Measurements from ENCODE around the gene ZNF837.

DNA sequence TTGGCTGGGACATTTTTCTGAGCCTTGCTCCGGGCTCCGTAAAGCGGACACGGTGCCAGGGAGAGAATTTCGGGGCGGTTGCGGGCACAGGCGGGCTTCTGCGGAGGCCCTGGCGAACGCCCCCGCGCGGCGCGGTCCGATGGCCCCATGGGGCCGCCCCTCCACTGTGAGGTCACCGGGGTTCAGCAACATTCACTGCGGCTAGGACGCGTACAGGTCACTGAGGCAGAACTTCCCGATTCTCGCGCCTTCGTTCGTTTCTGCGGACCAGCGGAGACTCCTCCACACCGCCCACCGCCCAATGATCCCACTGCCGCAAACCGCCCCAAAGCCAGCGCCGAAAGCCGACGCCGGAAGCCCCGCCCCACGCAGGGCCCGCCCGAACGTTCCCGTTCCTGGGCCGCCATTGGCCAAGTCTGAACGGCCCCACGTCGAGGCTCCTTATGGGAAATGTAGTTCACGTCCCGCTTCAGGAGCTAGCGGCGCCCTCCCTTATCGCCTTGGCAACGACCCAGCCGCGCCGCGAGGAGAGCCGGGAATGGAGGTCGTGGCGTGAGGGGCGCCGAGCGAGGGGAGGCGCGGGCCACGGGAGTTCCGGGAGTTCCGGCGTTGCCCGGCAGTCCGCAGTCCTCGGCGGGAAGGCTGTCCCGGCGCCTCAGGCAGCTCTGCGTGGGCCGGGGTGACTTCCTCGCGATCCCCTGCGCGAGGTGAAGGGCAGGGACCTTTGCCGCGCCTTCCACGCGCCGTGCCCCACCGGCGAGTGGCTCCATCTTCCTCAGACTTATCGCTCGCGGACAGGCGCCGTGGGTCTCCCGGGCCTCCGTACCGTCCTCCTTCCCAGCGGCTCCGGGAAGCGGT, 27.6 kb upstream of the ZNF837 start, which contains the start of gene ZNF584:
- TF ChIP-seq, protein P1, sequence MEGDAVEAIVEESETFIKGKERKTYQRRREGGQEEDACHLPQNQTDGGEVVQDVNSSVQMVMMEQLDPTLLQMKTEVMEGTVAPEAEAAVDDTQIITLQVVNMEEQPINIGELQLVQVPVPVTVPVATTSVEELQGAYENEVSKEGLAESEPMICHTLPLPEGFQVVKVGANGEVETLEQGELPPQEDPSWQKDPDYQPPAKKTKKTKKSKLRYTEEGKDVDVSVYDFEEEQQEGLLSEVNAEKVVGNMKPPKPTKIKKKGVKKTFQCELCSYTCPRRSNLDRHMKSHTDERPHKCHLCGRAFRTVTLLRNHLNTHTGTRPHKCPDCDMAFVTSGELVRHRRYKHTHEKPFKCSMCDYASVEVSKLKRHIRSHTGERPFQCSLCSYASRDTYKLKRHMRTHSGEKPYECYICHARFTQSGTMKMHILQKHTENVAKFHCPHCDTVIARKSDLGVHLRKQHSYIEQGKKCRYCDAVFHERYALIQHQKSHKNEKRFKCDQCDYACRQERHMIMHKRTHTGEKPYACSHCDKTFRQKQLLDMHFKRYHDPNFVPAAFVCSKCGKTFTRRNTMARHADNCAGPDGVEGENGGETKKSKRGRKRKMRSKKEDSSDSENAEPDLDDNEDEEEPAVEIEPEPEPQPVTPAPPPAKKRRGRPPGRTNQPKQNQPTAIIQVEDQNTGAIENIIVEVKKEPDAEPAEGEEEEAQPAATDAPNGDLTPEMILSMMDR (IDR thresholded peaks at IDR 0.05) = no peak
- TF ChIP-seq POLR2AphosphoS5 (IDR thresholded peaks at IDR 0.05; ENCODE audit: low read depth, low read length) = peak; percentile 86
- TF ChIP-seq, protein P2, sequence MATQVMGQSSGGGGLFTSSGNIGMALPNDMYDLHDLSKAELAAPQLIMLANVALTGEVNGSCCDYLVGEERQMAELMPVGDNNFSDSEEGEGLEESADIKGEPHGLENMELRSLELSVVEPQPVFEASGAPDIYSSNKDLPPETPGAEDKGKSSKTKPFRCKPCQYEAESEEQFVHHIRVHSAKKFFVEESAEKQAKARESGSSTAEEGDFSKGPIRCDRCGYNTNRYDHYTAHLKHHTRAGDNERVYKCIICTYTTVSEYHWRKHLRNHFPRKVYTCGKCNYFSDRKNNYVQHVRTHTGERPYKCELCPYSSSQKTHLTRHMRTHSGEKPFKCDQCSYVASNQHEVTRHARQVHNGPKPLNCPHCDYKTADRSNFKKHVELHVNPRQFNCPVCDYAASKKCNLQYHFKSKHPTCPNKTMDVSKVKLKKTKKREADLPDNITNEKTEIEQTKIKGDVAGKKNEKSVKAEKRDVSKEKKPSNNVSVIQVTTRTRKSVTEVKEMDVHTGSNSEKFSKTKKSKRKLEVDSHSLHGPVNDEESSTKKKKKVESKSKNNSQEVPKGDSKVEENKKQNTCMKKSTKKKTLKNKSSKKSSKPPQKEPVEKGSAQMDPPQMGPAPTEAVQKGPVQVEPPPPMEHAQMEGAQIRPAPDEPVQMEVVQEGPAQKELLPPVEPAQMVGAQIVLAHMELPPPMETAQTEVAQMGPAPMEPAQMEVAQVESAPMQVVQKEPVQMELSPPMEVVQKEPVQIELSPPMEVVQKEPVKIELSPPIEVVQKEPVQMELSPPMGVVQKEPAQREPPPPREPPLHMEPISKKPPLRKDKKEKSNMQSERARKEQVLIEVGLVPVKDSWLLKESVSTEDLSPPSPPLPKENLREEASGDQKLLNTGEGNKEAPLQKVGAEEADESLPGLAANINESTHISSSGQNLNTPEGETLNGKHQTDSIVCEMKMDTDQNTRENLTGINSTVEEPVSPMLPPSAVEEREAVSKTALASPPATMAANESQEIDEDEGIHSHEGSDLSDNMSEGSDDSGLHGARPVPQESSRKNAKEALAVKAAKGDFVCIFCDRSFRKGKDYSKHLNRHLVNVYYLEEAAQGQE (IDR thresholded peaks at IDR 0.05; ENCODE audit: insufficient read depth in 1 of 2, low read depth in 2 of 2, low read length in 1 of 2) = 0 out of 4 replicates have a peak, but pooled peaks of 1 of the 2 experiments have one; percentile 34
